ENCODE data around the gene NRG2. TPM values are rescaled to one million over a fixed set of nuclear protein-coding genes. Genes with fewer than 3 reads are reported as not detected.

Gene NRG2
- polyA plus RNA-seq, 1 of the 3 experiments (the other 2 are of a cell fraction), result 3.7 TPM

- no peak overlapping the region for H3K9ac ChIP-seq
- 94% methylated on average over 7 of the region's 7 CpGs for WGBS (ENCODE audit: low lambda C conversion rate)
- no peak overlapping the region for H3K4me3 ChIP-seq (ENCODE audit: low read depth in 2 of 2, low read length in 1 of 2)
- H3K4me2 ChIP-seq, result no peak overlapping the region
- H3K9me2 ChIP-seq, result no peaks in the 10 kb centered on the region
- H3K9me3 ChIP-seq, result no peaks in the 10 kb centered on the region
- no peak overlapping the region for H2AFZ ChIP-seq (ENCODE audit: low read depth)
- TF ChIP-seq SIN3A (IDR thresholded peaks at IDR 0.05; ENCODE audit: borderline replicate concordance, low read depth, low read length) (no peak), RAD21 (IDR thresholded peaks at IDR 0.05; ENCODE audit: low read length) (no peak), RXRA (IDR thresholded peaks at IDR 0.05; ENCODE audit: borderline replicate concordance, low read depth) (no peak), POLR2AphosphoS5 (IDR thresholded peaks at IDR 0.05; ENCODE audit: low read depth, low read length) (no peak), CTCF (IDR thresholded peaks at IDR 0.05) (no peak), MXI1 (IDR thresholded peaks at IDR 0.05; ENCODE audit: low read depth, low read length) (no peak), ZBTB33 (IDR thresholded peaks at IDR 0.05; ENCODE audit: borderline replicate concordance, low read depth) (no peak), SMC3 (IDR thresholded peaks at IDR 0.05; ENCODE audit: low read depth, low read length) (no peak), NRF1 (IDR thresholded peaks at IDR 0.05; ENCODE audit: low read depth, low read length) (no peak), USF1 (IDR thresholded peaks at IDR 0.05; ENCODE audit: borderline replicate concordance, low read depth) (no peak), MEF2A (IDR thresholded peaks at IDR 0.05; ENCODE audit: borderline replicate concordance, low read depth) (no peak), FOSL2 (IDR thresholded peaks at IDR 0.05; ENCODE audit: borderline replicate concordance, low read depth) (no peak)
- no peaks in the 10 kb centered on the region for H3K36me3 ChIP-seq (replicated peaks in 1 of 2; ENCODE audit: control insufficient read depth in 1 of 2, insufficient read depth in 2 of 2, low read length in 1 of 2)
- CTCF ChIA-PET, result interaction anchor here (1.2 to 5.5 kb wide), 8 partner anchors 10 to 119 kb away, joined by 3 to 66 read pairs (median 6); no protein-coding TSS in a partner anchor
- no peaks in the 10 kb centered on the region for H4K20me1 ChIP-seq (ENCODE audit: insufficient read depth)
- H3K79me2 ChIP-seq (ENCODE audit: insufficient read depth), result no peaks in the 10 kb centered on the region
- peaks cover 4% of the 10 kb centered on the region for H3F3A ChIP-seq (replicated peaks; ENCODE audit: insufficient read depth)
- no peaks in the 10 kb centered on the region for H3K27me3 ChIP-seq (ENCODE audit: insufficient read depth)
- H3K27ac ChIP-seq (ENCODE audit: low read depth in 2 of 2, low read length in 1 of 2), result no peak overlapping the region
- DNase-seq, result no peak
- POLR2A ChIA-PET, result no interaction called here
- peaks cover 0 to 5% of the 10 kb centered on the region in 2 experiments; a peak in 1 of 4 replicates for H3K4me1 ChIP-seq (ENCODE audit: control insufficient read depth in 1 of 2, insufficient read depth in 2 of 2, low read depth in 1 of 2, low read length in 1 of 2)
These were observed 193.6 kb downstream of the NRG2 start for GRCh38 chr5:139849501-139849900.
